GM12865 (cell line): ENCODE data around the gene PIP4K2A.

Experiments
- DNase-seq: peaks from one replicate; pipeline ENCODE4 v3.0.0; 2010; ENCODE audit warnings: low read depth
- H3K4me3 ChIP-seq: 2 replicates; pipeline ENCODE4 v1.5.1; 2011; ENCODE audit warnings: mild to moderate bottlenecking, low read depth, low read length, control low read depth
- CTCF ChIP-seq: IDR thresholded peaks from 2 replicates; pipeline ENCODE4 v1.5.1; 2011; ENCODE audit warnings: low read length, control low read depth, low read depth, inconsistent platforms; ENCODE audit not compliant: insufficient read depth; ENCODE audit errors: missing control alignments

PIP4K2A gene

DNA sequence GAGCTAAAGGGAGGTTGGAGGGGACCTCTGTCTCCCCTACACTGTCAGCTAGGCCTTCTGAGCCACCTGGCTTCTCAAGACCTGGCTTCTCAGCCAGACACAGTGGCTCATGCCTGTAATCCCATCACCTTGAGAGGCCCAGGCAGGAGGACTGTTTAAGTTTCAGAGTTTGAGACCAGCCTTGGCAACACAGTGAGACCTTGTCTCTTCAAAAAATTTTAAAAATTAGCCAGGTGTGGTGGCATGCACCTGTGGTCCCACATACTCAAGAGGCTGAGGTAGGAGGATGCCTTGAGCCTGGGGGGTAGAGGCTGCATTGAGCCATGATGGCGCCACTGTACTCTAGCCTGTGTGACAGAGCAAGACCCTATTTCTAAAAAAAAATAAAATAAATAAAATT lies 33.1 kb downstream of the PIP4K2A start:
- no peak overlapping the region for H3K4me3 ChIP-seq
- no peak for TF ChIP-seq CTCF
- DNase-seq = no peak

DNA sequence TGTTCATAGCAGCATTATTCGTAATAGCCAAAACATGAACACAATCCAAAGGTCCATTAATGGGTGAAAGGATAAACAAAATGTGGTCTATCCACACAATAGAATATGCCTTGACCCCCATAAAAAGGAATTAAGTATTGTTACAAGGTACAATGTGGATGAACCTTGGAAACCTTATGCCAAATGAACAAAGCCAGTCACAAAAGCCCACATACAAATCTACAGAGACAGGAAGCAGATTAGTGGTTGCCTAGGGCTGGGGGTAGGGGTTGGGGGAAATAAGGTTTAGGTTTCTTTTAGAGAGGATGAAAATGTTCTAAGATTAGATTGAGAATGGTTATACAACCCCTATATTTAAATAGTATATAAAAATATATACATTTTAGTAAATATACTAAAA lies 34.8 kb downstream of the PIP4K2A start:
- DNase-seq = no peak
- no peak overlapping the region for H3K4me3 ChIP-seq
- TF ChIP-seq CTCF = no peak

DNA sequence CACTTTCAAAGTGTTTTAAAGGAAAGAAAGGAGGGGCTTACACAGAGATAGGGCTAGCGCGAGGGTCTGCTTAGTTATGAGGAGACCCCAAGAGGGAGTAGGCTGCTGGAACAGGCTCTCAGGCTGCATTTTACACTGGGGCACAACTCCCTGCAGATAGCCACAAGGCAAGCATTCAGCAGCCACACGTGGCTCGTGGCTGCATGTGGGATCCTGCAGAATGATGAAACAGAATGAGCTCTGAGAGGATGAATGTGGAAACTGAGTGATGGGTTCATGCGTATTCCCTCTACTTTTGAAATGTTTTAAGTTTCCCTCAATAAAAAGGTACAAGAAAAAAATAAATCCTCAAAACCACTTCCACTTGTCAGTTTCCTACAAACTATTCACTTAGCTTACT lies 37.0 kb downstream of the PIP4K2A start:
- DNase-seq = no peak

DNA sequence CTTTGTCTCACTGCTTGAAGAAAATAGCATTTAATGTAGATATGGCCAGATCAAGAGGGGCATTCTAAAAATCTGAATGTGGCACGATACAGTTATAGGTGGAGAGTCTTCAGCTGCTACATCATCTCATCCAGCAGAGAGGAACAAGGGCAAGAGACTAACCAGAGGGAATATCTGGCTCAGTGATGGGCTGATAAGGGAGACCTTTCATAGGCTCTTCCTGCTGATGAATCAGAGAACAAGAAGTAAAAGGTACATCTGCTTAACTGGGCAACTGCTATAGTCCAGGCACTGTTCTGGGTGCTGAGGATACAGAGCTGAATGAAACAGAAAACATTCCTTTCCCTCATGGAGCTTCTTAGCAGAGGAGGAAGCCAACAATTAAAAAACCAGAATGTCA lies 37.9 kb downstream of the PIP4K2A start:
- TF ChIP-seq CTCF = no peak
- H3K4me3 ChIP-seq = no peak overlapping the region
- DNase-seq = no peak

More for the DNA sequence above, 37.0 kb downstream of the PIP4K2A start:
- no peak overlapping the region for H3K4me3 ChIP-seq
- no peak for TF ChIP-seq CTCF

DNA sequence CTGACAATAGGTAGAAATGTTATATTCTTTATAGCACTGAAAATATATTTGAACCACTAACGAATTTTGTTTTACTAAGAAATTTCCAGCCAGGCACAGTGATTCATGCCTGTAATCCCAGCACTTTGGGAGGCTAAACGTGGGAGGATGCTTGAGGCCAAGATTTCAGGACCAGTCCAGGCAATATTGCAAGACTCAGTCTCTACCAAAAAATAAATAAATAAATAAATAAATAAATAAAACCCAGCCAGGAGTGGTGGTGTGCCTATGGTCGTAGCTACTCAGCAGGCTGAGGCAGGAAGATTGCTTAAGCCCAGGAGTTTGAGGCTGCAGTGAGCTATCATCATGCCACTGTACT lies 39.8 kb downstream of the PIP4K2A start:
- DNase-seq = no peak
- no peak for TF ChIP-seq CTCF
- H3K4me3 ChIP-seq = no peak overlapping the region

DNA sequence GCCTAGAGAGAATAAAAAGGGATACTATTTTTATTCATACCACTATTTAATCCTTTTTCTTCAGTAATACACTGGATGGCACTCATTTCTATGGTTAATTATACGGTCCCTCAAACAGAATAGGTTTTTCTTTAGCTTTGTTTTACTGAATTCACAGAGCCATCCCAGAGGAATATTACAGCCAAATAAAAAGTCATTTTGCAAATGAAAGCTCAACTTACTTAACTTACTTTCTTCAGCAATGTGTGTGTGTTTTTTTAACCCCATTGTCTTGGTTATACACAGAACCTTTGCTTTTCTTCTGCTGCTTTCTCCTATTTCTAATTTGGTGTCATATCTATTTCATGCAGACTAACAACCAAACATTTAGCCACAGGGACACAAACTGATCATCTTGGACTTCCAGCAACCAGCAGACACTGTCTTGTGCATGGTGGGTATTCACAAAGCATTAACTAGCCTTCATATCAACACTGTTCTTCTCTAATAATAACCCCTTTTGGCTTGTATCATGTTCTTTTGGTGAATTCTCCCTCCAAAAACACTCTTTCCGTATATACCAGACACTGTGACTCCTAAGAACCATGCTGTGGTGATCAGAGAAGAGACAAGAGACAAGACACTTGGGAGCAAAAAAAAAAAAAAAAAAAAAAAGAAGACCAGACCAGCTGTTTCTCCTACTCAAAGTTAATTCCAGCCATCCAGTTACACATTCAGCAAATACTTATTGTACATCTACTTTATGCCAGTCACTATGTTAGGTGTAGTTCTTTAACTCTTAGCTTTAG lies 40.4 kb downstream of the PIP4K2A start:
- TF ChIP-seq CTCF = no peak
- no peak overlapping the region for H3K4me3 ChIP-seq
- no peak for DNase-seq

DNA sequence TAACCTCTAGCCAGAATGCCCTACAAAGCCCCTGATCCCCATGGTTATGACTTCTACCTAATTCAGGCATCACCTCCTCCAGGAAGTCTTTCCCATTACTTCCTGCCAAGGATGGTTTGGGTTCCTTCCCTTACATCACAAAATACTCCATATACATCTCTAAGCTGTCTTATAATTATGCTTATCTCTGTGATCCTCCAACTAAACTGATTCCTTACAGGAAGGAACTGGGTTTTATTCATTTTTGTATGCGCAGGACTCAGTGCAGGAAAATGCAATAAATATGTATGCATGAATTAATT lies 41.3 kb downstream of the PIP4K2A start:
- no peak for DNase-seq
- no peak overlapping the region for H3K4me3 ChIP-seq
- TF ChIP-seq CTCF = no peak
